ENCODE results near the gene MX2.

Gene MX2

GRCh38 chr21:41435706-41436105 is 73.9 kb downstream of the MX2 start:
- H3K4me3 ChIP-seq (ENCODE audit: low read length in 2 of 2), result no peak overlapping the region
- no peak overlapping the region for H3K9ac ChIP-seq (ENCODE audit: low read depth in 1 of 2, low read length in 2 of 2)
- no peaks in the 10 kb centered on the region for H3K27me3 ChIP-seq (ENCODE audit: control insufficient read depth in 2 of 2, insufficient read depth in 2 of 2, low read length in 2 of 2)
- H3K9me3 ChIP-seq (ENCODE audit: control insufficient read depth in 2 of 2, low read length in 2 of 2), result no peaks in the 10 kb centered on the region
- peaks cover 20 to 55% of the 10 kb centered on the region in 2 donors for H3K36me3 ChIP-seq (ENCODE audit: control insufficient read depth in 2 of 2, insufficient read depth in 2 of 2, low read length in 2 of 2)
- peaks cover 21 to 22% of the 10 kb centered on the region in 2 donors for H3K4me1 ChIP-seq (ENCODE audit: control insufficient read depth in 2 of 2, insufficient read depth in 2 of 2, low read length in 2 of 2)
- H3K27ac ChIP-seq (ENCODE audit: low read depth in 2 of 2, low read length in 2 of 2), result no peak overlapping the region

DNA sequence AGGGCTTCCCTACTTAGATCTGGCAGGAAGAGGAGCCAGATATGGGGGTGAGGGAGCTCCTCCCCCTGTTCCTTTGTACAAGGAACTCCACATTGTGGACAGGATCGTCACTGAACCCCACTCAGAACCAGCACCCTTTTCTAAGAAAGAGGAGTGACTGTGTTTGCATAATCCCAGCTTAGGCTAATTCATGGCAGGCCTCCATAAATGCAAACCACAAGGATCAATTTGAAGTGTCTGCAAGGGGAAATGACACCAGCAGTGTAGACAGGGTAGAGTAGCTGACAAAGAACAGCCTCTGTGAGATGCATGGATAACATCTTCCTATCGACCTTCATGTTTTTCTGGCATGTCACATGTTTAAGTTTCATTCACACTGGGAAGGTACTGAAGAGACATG is 75.9 kb downstream of the MX2 start:
- H3K9me3 ChIP-seq (ENCODE audit: control insufficient read depth in 2 of 2, low read length in 2 of 2), result no peaks in the 10 kb centered on the region

GRCh38 chr21:41438425-41439113 is 76.7 kb downstream of the MX2 start:
- H3K27ac ChIP-seq (ENCODE audit: low read depth in 2 of 2, low read length in 2 of 2), result no peak overlapping the region
- no peak overlapping the region for H3K9ac ChIP-seq (ENCODE audit: low read depth in 1 of 2, low read length in 2 of 2)
- H3K27me3 ChIP-seq (ENCODE audit: control insufficient read depth in 2 of 2, insufficient read depth in 2 of 2, low read length in 2 of 2), result no peaks in the 10 kb centered on the region
- peaks cover 43 to 67% of the 10 kb centered on the region in 2 donors for H3K36me3 ChIP-seq (ENCODE audit: control insufficient read depth in 2 of 2, insufficient read depth in 2 of 2, low read length in 2 of 2)
- peaks cover 5 to 6% of the 10 kb centered on the region in 2 donors for H3K4me1 ChIP-seq (ENCODE audit: control insufficient read depth in 2 of 2, insufficient read depth in 2 of 2, low read length in 2 of 2)
- no peak overlapping the region for H3K4me3 ChIP-seq (ENCODE audit: low read length in 2 of 2)
- H3K9me3 ChIP-seq (ENCODE audit: control insufficient read depth in 2 of 2, low read length in 2 of 2), result no peaks in the 10 kb centered on the region

More for the DNA sequence above, 75.9 kb downstream of the MX2 start:
- Histone ChIP-seq H3K27me3 (ENCODE audit: control insufficient read depth in 2 of 2, insufficient read depth in 2 of 2, low read length in 2 of 2) (no peaks in the 10 kb centered on the region), H3K27ac (ENCODE audit: low read depth in 2 of 2, low read length in 2 of 2) (no peak overlapping the region), H3K9ac (ENCODE audit: low read depth in 1 of 2, low read length in 2 of 2) (no peak overlapping the region), H3K4me3 (ENCODE audit: low read length in 2 of 2) (no peak overlapping the region), H3K4me1 (ENCODE audit: control insufficient read depth in 2 of 2, insufficient read depth in 2 of 2, low read length in 2 of 2) (peaks cover 10 to 14% of the 10 kb centered on the region in 2 donors), H3K36me3 (ENCODE audit: control insufficient read depth in 2 of 2, insufficient read depth in 2 of 2, low read length in 2 of 2) (peaks cover 36 to 64% of the 10 kb centered on the region in 2 donors)

GRCh38 chr21:41439248-41439647 is 77.4 kb downstream of the MX2 start:
- H3K4me3 ChIP-seq (ENCODE audit: low read length in 2 of 2), result no peak overlapping the region
- no peak overlapping the region for H3K9ac ChIP-seq (ENCODE audit: low read depth in 1 of 2, low read length in 2 of 2)
- no peaks in the 10 kb centered on the region for H3K9me3 ChIP-seq (ENCODE audit: control insufficient read depth in 2 of 2, low read length in 2 of 2)
- H3K4me1 ChIP-seq (ENCODE audit: control insufficient read depth in 2 of 2, insufficient read depth in 2 of 2, low read length in 2 of 2), result no peaks in the 10 kb centered on the region
- H3K36me3 ChIP-seq (ENCODE audit: control insufficient read depth in 2 of 2, insufficient read depth in 2 of 2, low read length in 2 of 2), result peaks cover 46 to 70% of the 10 kb centered on the region in 2 donors
- no peaks in the 10 kb centered on the region for H3K27me3 ChIP-seq (ENCODE audit: control insufficient read depth in 2 of 2, insufficient read depth in 2 of 2, low read length in 2 of 2)
- H3K27ac ChIP-seq (ENCODE audit: low read depth in 2 of 2, low read length in 2 of 2), result no peak overlapping the region

DNA sequence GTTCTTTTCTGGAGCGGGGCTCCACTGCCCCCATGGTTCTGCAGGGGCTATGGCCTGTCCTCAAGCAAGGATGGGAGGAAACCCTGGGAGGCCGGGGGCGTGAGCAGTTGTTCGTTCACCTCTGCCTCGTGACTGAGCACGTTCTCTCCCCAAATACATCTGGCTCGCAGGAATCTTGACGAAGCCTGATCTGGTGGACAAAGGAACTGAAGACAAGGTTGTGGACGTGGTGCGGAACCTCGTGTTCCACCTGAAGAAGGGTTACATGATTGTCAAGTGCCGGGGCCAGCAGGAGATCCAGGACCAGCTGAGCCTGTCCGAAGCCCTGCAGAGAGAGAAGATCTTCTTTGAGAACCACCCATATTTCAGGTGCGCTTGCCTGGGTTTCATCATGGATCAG is 79.7 kb downstream of the MX2 start:
- H3K27ac ChIP-seq (ENCODE audit: low read depth in 2 of 2, low read length in 2 of 2), result no peak overlapping the region
- H3K9me3 ChIP-seq (ENCODE audit: control insufficient read depth in 2 of 2, low read length in 2 of 2), result no peaks in the 10 kb centered on the region
- H3K9ac ChIP-seq (ENCODE audit: low read depth in 1 of 2, low read length in 2 of 2), result no peak overlapping the region
- no peak overlapping the region for H3K4me3 ChIP-seq (ENCODE audit: low read length in 2 of 2)
- no peaks in the 10 kb centered on the region for H3K4me1 ChIP-seq (ENCODE audit: control insufficient read depth in 2 of 2, insufficient read depth in 2 of 2, low read length in 2 of 2)
- peaks cover 45 to 74% of the 10 kb centered on the region in 2 donors for H3K36me3 ChIP-seq (ENCODE audit: control insufficient read depth in 2 of 2, insufficient read depth in 2 of 2, low read length in 2 of 2)
- H3K27me3 ChIP-seq (ENCODE audit: control insufficient read depth in 2 of 2, insufficient read depth in 2 of 2, low read length in 2 of 2), result no peaks in the 10 kb centered on the region

DNA sequence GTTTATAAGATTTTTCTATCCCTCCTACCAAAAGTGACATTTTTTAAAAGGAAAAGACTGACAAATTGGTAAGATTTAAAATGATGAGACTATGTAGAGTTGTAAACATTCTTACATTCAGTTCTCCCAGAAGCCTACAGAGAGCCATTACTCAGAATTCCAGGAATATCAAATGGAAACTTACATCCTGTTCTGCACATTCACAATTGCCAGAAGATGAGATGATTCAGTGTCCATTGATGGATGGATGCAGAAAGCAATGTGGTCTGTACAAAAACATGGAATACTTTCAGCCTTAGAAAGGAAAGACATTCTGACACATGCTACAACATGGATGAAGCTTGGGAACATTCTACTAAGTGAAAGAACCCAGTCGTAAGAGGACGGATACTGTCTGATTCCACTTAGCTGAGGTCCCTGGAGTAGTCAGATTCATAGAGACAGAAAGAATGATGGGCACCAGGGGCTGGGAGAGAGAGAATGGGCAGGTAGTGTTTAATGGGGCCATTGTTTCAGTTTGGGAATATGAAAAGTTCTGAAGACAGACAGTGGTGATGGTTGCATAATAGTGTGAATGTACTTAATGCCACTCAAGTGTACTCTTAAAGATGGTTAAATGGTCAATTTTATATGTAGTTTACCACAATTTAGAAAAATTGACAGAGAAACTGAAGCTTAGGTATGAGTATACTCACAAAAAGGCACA is 80.8 kb downstream of the MX2 start:
- H3K4me3 ChIP-seq (ENCODE audit: low read length in 2 of 2), result no peak overlapping the region
- no peaks in the 10 kb centered on the region for H3K27me3 ChIP-seq (ENCODE audit: control insufficient read depth in 2 of 2, insufficient read depth in 2 of 2, low read length in 2 of 2)
- H3K9ac ChIP-seq (ENCODE audit: low read depth in 1 of 2, low read length in 2 of 2), result no peak overlapping the region
- no peak overlapping the region for H3K27ac ChIP-seq (ENCODE audit: low read depth in 2 of 2, low read length in 2 of 2)
- H3K4me1 ChIP-seq (ENCODE audit: control insufficient read depth in 2 of 2, insufficient read depth in 2 of 2, low read length in 2 of 2), result no peaks in the 10 kb centered on the region
- H3K9me3 ChIP-seq (ENCODE audit: control insufficient read depth in 2 of 2, low read length in 2 of 2), result no peaks in the 10 kb centered on the region
- peaks cover 45 to 75% of the 10 kb centered on the region in 2 donors for H3K36me3 ChIP-seq (ENCODE audit: control insufficient read depth in 2 of 2, insufficient read depth in 2 of 2, low read length in 2 of 2)

- H3K9me3 ChIP-seq (ENCODE audit: control insufficient read depth in 2 of 2, low read length in 2 of 2), result no peaks in the 10 kb centered on the region
- no peaks in the 10 kb centered on the region for H3K4me1 ChIP-seq (ENCODE audit: control insufficient read depth in 2 of 2, insufficient read depth in 2 of 2, low read length in 2 of 2)
- no peak overlapping the region for H3K4me3 ChIP-seq (ENCODE audit: low read length in 2 of 2)
- no peak overlapping the region for H3K9ac ChIP-seq (ENCODE audit: low read depth in 1 of 2, low read length in 2 of 2)
- H3K27ac ChIP-seq (ENCODE audit: low read depth in 2 of 2, low read length in 2 of 2), result no peak overlapping the region
- H3K36me3 ChIP-seq (ENCODE audit: control insufficient read depth in 2 of 2, insufficient read depth in 2 of 2, low read length in 2 of 2), result peaks cover 45 to 68% of the 10 kb centered on the region in 2 donors
- no peaks in the 10 kb centered on the region for H3K27me3 ChIP-seq (ENCODE audit: control insufficient read depth in 2 of 2, insufficient read depth in 2 of 2, low read length in 2 of 2)
Observed at GRCh38 chr21:41443562-41443961, 81.7 kb downstream of the MX2 start.

GRCh38 chr21:41444703-41445464 is 83.1 kb downstream of the MX2 start:
- no peaks in the 10 kb centered on the region for H3K27me3 ChIP-seq (ENCODE audit: control insufficient read depth in 2 of 2, insufficient read depth in 2 of 2, low read length in 2 of 2)
- H3K4me3 ChIP-seq (ENCODE audit: low read length in 2 of 2), result no peak overlapping the region
- H3K4me1 ChIP-seq (ENCODE audit: control insufficient read depth in 2 of 2, insufficient read depth in 2 of 2, low read length in 2 of 2), result no peaks in the 10 kb centered on the region
- H3K36me3 ChIP-seq (ENCODE audit: control insufficient read depth in 2 of 2, insufficient read depth in 2 of 2, low read length in 2 of 2), result peaks cover 45 to 61% of the 10 kb centered on the region in 2 donors
- no peak overlapping the region for H3K27ac ChIP-seq (ENCODE audit: low read depth in 2 of 2, low read length in 2 of 2)
- H3K9me3 ChIP-seq (ENCODE audit: control insufficient read depth in 2 of 2, low read length in 2 of 2), result no peaks in the 10 kb centered on the region
- H3K9ac ChIP-seq (ENCODE audit: low read depth in 1 of 2, low read length in 2 of 2), result no peak overlapping the region

GRCh38 chr21:41445465-41445862 is 83.6 kb downstream of the MX2 start:
- Histone ChIP-seq H3K36me3 (ENCODE audit: control insufficient read depth in 2 of 2, insufficient read depth in 2 of 2, low read length in 2 of 2) (peaks cover 47 to 61% of the 10 kb centered on the region in 2 donors), H3K27me3 (ENCODE audit: control insufficient read depth in 2 of 2, insufficient read depth in 2 of 2, low read length in 2 of 2) (no peaks in the 10 kb centered on the region), H3K4me3 (ENCODE audit: low read length in 2 of 2) (no peak overlapping the region), H3K9ac (ENCODE audit: low read depth in 1 of 2, low read length in 2 of 2) (no peak overlapping the region), H3K4me1 (ENCODE audit: control insufficient read depth in 2 of 2, insufficient read depth in 2 of 2, low read length in 2 of 2) (no peaks in the 10 kb centered on the region), H3K9me3 (ENCODE audit: control insufficient read depth in 2 of 2, low read length in 2 of 2) (no peaks in the 10 kb centered on the region), H3K27ac (ENCODE audit: low read depth in 2 of 2, low read length in 2 of 2) (no peak overlapping the region)

- Histone ChIP-seq H3K4me3 (ENCODE audit: low read length in 2 of 2) (no peak overlapping the region), H3K27ac (ENCODE audit: low read depth in 2 of 2, low read length in 2 of 2) (no peak overlapping the region), H3K36me3 (ENCODE audit: control insufficient read depth in 2 of 2, insufficient read depth in 2 of 2, low read length in 2 of 2) (peaks cover 41 to 52% of the 10 kb centered on the region in 2 donors), H3K27me3 (ENCODE audit: control insufficient read depth in 2 of 2, insufficient read depth in 2 of 2, low read length in 2 of 2) (no peaks in the 10 kb centered on the region), H3K4me1 (ENCODE audit: control insufficient read depth in 2 of 2, insufficient read depth in 2 of 2, low read length in 2 of 2) (no peaks in the 10 kb centered on the region), H3K9ac (ENCODE audit: low read depth in 1 of 2, low read length in 2 of 2) (no peak overlapping the region), H3K9me3 (ENCODE audit: control insufficient read depth in 2 of 2, low read length in 2 of 2) (no peaks in the 10 kb centered on the region)
Observed at GRCh38 chr21:41446586-41446985, 84.8 kb downstream of the MX2 start.

Data from mucosa of rectum (tissue), 2 donors.